Fibroblast of skin of left quadriceps (primary cell): ENCODE measurements around the gene ACTL8.
A peak's percentile ranks its signal among the peaks of the same experiment; 100 is the strongest.

Experiments used
- DNase-seq, 2 experiments: peaks; one replicate each; pipeline ENCODE4 v3.0.0-alpha.2; 2013; ENCODE audit warnings: low read depth in 2 of 2

The ACTL8 gene

GRCh38 chr1:17845583-17845982, 90.5 kb downstream of the ACTL8 start:
- no peak for DNase-seq

DNA sequence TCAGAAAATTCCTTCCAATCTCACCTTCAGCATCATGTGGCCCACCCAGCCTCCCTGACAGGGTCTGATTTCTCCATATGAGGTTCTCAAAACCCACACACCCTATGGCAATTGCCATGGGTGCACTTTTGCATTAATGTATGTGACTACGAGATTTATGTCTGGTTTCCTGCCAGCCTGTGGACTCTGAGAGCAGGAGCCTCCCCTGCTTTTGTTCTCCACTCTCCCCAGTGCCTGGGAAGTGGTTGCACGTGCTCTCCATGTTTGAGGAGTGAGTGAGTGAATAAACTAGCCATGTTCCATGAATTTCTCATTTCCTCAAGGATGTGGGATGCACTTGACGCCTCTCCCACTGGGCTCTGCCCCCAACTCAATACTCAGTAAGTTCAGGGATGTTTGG, 91.2 kb downstream of the ACTL8 start:
- no peak for DNase-seq

- DNase-seq, result no peak
These were observed 92.0 kb downstream of the ACTL8 start for GRCh38 chr1:17847111-17847510.

DNA sequence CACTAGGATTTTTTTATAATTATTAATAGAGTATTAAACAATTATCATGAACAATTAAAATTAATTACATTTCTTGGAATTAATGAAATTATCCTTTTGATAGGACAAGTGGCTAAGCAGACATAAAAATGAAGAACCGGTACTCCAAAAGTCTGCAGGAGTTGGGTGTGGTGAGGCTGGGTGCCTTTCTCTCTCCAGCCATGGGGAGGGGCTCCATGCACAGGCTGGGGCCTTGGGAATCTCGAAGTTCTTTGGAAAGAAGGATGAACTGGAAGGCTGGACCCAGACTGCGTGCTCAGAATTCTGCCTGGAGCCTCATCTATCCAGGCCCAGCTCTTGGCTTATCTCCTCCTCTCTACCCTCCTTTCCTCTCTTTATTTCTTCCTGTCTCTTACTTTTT, 94.1 kb downstream of the ACTL8 start:
- no peak for DNase-seq

- no peak for DNase-seq
These were observed 95.9 kb downstream of the ACTL8 start for GRCh38 chr1:17851056-17851455.

- no peak for DNase-seq
These were observed 97.2 kb downstream of the ACTL8 start for GRCh38 chr1:17852383-17852782.

DNA sequence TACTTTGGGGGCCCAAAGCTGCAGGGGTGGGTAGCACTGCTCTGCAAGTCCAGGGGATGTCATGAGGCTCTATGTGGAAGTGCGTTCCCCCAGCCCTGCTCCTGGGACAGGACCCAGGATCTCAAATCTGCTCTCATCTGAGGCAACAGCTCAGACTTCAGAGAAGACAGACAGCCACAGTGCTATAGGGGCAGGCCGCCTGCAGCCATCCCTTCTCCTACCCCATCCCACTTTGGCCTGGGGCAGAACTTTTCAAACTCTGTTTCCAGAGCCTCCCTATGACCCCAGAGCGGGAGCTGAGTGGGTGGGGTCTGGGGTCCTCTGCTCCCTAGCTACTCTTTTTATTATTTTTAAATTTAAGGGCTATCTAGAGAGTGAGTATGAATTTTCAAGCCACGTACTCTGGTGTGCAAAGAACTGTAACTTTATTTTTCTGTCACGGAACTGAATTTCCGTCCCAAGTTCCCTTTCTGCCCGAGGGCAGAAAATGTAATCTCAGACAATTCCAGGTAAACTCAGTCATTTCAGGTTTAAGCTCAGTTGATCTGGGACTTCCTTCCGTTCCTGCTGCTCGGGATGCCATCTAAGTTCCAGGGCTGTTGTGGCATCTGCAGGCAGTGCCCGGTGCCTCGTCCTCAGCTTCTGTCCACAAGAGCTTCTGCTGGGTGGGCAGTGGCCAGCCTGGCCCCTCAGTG, 98.3 kb downstream of the ACTL8 start:
- DNase-seq, result no peak

DNA sequence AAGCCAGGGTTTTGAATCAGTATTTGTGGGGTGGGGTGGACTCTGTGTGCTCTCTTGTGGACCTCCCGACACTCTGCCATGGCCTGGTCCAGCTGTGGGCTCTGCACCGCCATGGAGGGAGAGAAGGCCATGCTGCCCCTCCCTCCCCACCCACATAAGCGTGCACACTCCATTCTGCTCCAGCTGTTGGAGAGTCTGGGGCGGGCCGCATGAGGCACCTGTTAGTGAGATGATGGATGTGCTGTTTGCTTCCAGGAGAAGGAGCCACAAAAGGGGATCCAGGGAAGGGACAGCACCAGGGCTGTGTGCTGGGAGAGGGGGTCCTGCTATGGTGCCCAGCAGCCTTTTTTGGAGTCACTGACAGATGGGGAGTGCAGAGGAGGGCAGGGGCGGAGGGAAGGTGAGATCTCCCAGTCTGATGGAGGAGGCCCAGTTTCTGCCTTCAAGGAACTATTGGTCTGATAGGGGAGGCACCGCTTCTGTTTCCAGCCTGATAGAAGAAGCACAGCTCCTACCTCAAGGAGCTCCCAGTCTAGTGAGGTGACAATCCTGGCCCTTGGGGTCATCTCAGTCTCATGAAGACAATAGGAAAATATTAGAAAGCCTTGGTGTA, 101.5 kb downstream of the ACTL8 start:
- no peak for DNase-seq

GRCh38 chr1:17857109-17857499, 102.0 kb downstream of the ACTL8 start:
- no peak for DNase-seq

GRCh38 chr1:17857996-17858395, 102.9 kb downstream of the ACTL8 start:
- no peak for DNase-seq

DNA sequence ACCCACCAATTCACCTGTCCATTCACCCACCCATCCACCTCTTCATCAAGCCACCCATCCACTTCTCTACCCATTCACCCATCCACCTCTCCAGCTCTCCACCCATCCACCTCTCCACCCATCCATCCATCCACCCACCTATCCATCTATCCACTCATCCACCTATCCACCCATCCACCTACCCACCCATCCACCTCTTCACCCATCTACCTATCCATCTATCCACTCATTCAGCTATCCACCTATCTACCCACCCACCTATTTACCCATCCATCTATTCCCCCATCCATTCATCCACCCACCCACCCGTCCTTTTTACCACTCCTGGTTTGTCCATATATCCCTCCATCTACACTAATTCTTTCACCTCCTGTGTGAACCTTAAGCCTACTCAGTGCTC, 105.7 kb downstream of the ACTL8 start:
- no peak for DNase-seq

- DNase-seq, result no peak
These were observed 106.6 kb downstream of the ACTL8 start for GRCh38 chr1:17861685-17862084.

GRCh38 chr1:17862121-17862520, 107.0 kb downstream of the ACTL8 start:
- no peak for DNase-seq

DNA sequence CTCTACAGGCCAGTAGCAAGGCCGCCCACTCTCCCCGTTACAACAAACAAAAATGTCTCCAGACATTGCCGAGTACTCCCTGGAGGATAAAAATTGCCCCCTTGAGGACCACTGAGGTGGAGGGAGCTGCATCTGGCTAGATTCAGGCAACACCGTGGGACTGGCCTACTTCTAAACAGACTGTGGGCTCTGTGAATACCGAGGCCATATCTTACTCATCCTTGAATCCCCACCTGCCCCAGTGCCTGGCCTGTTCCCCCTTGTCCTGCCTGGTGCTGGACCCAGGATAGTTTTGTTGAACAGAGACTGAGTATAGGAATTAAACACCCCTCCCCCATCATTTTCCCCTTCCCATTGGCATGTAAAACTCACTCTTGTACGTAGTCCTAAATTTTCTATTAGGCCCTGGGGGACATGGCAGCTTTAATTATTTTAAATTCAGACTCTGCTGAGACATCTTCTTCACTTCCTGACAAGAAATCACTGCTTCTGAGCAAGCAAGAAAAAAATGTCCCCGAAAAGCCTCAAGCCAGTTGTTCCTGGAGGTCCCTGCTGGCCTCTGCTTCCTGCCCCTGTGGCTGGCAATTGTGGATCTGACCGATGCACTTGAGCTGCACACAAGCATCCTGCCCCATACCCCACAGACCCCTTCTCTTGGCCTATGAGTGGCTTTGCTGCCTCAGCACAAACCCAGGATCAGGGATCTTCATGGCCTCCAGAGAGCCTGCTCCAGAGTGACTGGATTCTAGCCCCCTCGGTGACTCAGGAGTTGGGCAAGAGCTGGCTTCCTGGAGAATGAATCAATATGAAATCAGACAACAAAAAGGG, 111.0 kb downstream of the ACTL8 start:
- DNase-seq, result peak; percentile 86 to 88

DNA sequence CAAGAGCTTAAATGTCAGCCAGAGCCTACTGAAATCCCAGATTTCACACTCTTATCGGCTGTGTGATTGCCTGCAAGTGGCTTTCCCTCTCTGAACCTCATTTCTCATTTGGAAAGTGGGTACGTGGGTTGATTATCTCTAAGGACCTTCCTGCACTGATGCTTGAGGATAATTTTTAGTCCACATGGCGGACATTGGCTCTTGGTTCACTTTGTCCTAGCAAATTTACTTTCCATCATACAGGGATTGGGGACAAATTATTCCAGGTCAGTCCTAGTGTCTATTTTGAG, 111.6 kb downstream of the ACTL8 start:
- no peak for DNase-seq

GRCh38 chr1:17867470-17867869, 112.3 kb downstream of the ACTL8 start:
- DNase-seq, result no peak

GRCh38 chr1:17869815-17870214, 114.7 kb downstream of the ACTL8 start:
- DNase-seq, result no peak

- no peak for DNase-seq
These were observed 115.5 kb downstream of the ACTL8 start for GRCh38 chr1:17870679-17871078.

GRCh38 chr1:17873007-17873675, 118.0 kb downstream of the ACTL8 start:
- no peak for DNase-seq

- peak; percentile 95 for DNase-seq
These were observed 119.1 kb downstream of the ACTL8 start for GRCh38 chr1:17874231-17874630.

DNA sequence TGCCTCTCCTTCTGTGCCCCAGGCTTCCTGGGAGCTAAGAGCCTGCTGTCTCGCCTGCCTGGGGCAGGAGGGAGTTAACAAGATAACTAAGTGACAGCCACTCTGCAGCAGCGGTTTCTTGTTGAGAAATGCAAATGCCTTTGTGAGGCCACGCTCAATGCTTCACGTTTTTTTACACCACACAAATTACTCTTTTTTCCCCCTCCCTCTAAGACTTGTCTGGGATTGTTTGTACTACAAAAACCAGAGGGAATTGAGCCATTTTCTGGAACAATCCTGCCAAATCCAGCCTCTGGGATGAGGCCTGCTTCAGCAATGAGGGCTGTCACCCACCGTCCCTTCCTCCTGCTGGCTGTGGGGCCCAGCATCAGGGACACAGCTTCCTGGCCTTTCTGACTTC, 119.6 kb downstream of the ACTL8 start:
- peak; percentile 94 for DNase-seq

DNA sequence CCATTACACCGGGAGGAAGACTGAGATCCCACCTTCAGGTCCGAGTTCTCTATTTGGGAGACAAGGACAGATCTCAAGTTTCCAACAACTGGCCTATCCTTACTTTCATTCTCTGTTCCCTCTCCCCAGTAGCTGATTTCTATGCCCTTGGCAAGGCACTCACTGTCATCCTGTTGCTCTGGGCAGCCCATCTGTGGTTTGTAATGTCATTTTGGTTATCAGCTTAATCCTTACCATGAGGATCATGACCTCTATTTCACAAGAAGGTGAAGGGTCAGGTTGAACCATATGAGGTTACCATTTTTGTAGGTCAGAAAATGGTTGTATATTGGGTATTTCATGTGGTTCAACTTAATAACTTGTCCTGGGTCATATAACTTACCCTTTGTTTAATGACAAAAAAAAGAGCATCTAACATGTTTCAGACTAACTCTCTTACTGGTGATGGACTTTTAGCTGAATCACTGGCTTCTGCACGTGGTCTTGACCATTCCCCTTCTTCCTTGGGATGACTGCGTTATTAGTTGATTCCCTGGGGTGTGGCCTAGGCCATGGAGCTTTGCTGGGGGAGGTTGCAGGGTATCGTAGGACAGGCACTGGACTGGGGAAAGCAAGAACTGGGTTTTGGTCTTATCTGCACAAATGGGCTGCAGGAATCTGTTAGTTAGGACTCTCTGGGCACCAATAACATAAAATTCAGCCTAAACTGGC, 120.2 kb downstream of the ACTL8 start:
- no peak for DNase-seq
